Stimulated activated CD8-positive, alpha-beta memory T cell treated with anti-CD3 and anti-CD28 coated beads, Interleukin-12 subunit alpha, Interleukin-12 subunit beta, amount 100 ng/mL, for 4 hours (primary cell): ENCODE results near the gene NUDT4.
A peak's percentile ranks its signal among the peaks of the same experiment; 100 is the strongest.
"Not testable (repeated sequence)": the region's sequence is repeated elsewhere in the genome, so short reads cannot be mapped to it uniquely, and the experiment has no call there.

Experiments used
- DNase-seq: peaks from one replicate; pipeline ENCODE4 v3.0.0-alpha.2; 2020; ENCODE audit warnings: low read depth

NUDT4 gene

DNA sequence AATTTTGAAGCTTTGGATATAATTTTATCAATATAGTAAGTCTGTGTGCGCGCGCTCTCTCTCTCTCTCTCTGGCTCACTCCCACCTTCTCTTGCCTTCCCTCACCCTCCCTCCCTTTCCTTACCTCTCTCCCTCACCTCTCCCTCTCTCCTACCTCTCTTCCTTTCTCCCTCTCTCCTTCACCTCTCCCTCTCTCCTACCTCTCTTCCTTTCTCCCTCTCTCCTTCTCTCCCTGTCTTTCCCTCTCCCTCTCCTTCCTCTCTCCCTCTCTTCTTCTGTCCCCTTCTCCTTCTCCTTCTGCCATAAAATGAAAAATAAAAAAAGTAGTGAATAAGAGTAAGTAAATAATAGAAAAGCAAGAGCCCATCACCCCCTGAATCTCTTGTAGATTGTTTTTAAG, 9.0 kb upstream of the NUDT4 start:
- DNase-seq, result no peak

DNA sequence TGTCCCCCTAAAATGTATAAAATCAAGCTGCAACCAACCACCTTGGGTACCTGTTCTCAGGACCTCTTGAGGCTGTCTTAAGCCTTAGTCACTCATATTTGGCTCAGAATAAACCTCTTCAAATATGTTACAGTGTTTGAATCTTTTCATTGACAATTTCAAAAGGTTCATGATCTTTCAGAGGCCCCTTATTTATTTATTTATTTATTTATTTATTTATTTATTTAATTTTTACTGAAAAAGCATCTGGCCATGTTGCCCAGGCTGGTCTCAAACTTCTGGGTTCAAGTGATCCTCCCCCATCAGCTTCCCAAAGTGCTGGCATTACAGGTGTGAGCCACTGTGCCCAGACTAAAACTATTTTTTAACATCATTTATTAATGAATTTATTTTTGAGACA, 8.2 kb upstream of the NUDT4 start:
- DNase-seq, result no peak

DNA sequence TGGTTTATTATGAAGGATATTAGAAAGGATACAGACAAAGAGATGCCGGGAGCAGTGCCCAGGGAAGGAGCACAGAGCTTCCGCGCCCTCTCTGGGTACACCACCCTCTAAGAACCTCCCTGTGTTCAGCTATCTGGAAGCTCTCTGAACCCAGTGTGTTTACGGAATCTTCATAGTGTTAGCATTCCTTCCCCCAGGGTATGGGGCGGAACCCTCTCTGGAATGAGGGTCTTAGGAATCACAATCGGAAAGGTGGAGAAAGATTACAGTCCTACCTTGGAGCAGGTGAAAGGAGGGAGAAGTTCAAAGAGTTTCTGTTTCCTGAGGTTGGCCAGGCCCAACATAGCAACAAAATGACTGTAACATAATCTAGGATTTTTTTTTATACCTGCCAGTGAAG, 6.8 kb upstream of the NUDT4 start:
- no peak for DNase-seq

DNA sequence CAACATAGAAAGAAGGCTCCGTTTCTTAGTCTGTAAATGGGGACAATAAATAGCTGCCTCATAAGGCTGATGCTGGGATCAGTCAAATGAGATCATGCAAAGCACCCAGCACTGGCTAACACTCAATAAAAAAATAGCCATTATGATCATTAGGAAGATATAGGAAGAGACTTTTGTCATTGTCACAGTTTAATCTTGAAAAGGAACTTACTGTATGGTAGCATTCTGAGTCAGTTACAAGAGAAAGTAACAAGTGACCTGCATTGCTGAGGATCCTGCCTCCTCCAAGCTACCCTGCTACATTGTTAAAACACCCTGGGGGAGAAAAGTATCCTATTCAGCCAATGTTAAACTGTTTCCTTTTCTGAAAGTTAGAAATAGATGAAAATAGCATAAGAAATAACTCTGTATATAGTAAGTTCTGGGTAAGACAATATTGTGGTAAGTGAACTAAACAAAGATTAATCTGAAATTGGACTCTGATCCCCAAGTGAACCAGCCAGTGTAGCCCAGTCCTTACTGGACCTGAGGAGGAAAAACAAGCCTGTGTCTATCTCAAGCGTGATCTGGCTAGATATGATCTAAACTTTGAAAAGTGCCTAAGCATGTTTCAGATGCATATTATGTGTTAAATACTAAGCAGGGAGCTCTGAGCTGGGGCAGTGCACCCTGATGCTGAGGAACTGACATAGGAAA, 3.6 kb upstream of the NUDT4 start:
- DNase-seq, result no peak

DNA sequence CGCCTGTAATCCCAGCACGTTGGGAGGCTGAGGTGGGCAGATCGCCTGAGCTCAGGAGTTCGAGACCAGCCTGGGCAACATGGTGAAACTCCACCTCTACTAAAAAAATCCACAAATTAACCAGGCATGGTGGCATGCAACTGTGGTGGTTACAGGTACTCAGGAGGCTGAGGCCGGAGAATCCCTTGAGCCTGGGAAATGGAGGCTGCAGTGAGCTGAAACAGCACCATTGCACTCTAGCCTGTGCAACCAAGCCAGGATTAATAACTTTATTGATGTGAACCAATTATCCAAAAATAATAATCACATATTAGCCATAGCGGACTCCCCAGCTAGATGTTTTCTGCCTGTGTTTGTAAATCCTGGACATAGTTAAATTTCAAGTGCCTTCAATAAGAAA, 1.8 kb upstream of the NUDT4 start:
- DNase-seq, result no peak

DNA sequence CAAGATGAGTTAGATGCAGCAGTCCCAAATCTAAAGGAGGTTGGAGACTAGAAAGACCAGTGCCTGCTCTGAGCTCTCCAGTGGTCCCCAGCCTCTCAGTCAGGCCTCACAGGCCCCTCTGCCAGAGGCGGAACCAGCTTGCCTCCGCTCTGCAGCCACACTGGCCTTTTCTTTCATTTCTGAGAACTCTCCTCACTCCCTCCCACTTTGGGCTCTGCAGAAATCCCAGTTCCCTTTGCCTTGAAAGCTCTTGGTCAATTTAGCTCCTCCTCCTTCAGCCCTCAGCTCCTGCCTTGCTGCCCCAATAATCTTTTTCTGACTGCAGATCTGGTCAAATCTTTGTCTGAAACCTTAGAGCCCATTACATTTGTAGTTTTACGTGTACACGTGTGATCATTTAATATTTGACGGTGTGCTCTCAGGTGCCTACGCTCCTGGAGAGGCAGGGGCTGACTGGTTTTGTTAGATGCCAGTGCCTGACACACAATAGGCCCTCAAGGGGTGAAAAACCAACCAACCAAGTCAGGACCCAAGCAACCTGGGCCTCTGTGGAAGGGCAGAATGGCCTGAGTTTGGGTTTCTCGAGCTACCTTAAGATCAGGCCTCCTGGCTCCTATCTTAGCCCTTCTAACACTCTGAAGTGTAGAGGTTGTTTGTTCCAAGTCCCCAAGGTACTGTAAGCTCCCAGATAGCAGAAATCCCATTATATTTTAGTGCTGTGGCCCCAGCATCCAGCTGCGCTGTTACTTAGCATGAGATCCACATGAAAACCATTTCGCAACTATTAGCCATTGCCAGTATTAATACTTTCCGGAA, 1.1 kb upstream of the NUDT4 start:
- no peak for DNase-seq

DNA sequence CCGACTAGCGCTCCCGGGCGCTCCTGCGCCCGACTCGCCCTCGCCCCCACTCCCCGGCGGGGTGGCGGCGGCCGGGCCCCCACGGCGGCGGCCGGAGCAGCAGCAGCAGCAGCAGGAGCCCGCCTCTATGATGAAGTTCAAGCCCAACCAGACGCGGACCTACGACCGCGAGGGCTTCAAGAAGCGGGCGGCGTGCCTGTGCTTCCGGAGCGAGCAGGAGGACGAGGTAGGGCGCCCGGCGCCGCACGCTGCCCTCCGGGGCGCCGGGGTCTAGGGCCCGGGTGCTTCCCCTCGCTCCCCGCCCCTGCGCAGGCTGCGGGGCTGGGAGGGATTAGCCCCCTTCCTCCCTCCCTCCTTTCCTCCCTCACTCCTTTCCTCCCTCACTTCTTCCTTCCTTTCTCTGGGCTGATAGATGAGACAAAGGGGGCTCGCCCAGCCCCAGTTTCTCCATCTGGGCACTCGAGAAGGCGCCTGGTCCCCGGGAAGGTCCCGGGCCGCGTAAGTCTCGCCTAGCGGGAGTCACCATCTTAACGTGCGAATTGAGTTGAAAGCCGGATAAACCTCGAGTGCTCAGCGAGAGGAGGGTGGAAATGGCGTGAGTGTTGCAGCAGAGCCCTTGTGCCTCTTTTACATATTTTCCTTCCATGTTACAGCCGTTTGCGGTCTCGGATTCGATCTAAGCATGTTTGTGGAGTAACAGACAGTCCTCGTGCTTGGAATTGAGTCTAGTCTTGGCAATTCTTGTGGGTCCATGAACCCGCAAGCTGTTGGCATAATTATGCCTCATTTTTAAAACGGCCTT, 672 bp downstream of the NUDT4 start:
- peak; percentile 41 for DNase-seq

DNA sequence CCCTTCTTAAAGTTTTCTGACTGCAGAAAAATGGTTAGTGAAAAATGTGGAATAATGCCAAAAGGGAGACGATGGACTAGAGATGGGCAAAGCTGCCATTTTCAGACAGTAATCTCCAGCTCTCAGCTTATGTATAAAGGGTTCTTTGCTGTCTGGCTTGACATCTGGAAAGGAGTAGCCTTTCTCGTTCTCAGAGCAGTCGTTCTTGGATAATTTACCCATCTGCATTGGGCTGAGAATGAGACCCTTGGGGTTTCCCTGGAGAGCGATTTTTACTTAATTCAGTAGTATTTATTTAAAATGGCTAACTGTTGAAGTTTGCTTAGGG, 1.2 kb downstream of the NUDT4 start:
- DNase-seq, result no peak

DNA sequence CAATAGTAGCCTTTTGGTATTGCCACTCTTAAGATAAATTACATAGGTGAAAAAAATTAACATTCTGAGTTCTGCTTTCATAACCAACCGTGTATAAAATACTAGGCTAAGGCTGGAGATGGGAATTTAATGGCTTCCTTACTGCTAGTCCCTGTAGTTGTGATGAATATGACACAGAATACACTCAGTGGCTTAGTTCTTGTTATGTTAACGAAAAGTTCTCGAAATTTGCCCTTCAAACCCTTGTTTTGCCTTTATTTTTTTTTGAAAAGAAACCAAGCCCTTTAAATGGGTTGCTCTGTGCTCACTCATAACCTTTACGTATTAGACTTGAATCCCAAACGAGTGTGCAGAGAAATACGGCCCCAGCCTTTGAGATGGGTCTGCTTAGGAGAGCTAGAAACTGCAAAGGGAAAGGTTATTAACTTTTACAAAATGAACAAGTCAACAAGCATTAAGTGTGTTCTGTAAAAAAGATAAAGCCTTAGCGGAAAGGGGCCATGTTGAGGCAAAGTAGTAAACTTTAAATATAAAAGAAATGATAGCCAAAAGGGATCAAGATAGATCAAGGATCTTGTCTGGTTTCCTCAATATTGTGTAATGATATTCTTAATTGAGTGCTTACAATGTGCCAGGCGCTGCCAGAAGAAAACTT, 1.7 kb downstream of the NUDT4 start:
- DNase-seq, result no peak

DNA sequence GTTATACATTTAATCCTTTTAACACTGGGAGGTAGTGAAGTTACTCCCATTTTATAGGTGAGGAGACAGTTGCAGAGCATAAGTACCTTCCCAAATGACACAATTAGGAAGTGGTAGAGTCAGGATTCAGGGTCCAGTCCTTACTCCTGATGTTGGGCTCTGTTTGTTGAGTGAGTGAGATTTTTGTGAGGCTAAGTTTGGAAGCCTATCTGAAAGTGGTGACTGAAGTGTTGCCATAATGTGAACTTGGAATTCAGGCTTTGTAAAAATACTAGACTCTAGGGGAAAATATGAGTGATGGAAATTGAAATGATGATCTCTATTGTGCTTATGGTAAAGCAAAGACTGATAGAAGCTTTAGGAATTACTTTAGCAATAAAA, 2.2 kb downstream of the NUDT4 start:
- DNase-seq, result no peak

DNA sequence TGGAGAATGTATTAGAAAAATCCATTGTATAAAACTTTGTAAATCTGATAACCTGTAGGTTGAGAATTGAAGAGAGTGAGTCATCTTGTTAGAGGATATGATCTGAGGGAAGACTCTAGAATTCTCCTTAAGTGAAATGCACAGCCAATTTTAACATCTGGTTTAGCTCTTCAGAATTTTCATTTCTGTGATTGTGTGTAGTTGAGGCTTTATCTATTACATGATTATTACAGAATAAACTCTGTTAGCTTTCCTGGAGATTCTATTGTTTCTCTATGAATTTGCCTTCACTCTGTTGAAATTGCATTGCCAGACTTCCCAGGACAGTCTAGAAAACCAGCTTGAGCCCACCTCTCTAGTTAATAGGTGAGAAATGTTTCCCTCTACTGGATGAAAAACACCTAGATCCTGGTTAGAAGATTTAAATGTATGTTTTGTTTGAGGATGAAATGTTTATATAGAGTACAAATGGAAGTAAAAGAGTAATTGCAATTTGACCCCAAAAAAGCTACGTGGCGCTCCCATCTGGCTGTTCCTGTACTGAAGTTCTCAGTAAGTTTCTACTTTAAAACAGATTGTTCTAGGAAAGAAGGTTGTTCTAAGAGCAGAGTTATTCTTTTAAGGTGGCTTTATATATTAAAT, 2.9 kb downstream of the NUDT4 start:
- DNase-seq, result no peak

DNA sequence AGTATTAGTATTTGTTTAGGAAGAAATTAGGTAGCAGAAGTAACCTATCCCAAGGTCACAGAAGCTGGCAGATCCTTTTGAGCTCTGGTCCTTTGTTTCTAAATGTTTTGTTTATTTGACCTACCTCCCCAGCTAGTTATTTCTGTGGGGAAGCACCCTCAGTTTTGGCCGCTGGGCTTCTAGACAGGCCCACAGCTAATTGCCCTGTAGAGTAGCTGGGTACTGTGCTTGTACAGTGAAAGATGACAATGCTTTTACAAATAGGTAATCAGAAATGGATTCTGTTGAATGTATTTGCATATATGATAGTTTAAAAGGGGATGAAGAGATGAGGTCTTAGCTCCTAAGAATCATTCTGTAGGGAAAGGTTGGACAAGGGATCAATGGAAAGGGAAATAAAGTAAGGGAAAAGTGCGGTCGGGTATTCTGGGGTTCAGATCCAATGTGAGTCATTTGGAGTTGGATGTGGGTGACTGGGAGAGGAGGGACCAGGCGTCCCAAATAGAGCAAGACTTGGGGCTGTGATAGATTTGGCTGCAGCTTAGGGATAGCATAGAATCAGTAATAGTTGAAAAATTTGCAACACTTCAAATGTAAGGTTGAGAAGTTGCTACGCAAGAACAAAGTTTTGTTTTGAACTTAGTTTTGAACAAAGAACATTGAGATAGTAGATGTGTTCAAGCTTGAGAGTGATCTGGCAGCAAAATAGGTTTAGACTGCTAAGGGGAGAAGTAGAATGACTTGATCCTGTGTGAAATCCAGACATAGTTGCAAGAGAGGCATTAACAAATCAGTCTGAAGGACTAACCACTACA, 3.6 kb downstream of the NUDT4 start:
- DNase-seq, result no peak

DNA sequence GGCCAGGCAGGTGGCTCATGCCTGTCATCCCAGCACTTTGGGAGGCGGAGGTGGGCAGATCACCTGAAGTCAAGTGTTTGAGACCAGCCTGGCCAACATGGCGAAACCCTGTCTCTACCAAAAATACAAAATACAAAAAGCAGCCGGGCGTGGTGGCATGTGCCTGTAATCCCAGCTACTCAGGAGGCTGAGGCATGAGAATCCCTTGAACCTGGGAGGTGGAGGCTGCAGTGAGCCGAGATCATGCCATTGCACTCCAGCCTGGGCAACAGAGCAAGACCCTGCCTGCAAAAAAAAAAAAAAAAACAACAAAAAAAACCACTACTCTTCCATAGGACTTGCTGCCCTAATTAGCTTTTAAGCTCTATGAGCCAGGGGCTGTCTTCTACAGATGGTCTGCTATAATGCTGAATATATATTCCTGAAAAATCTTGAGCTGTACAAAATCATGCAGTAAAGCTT, 4.3 kb downstream of the NUDT4 start:
- DNase-seq, result not testable (repeated sequence)

DNA sequence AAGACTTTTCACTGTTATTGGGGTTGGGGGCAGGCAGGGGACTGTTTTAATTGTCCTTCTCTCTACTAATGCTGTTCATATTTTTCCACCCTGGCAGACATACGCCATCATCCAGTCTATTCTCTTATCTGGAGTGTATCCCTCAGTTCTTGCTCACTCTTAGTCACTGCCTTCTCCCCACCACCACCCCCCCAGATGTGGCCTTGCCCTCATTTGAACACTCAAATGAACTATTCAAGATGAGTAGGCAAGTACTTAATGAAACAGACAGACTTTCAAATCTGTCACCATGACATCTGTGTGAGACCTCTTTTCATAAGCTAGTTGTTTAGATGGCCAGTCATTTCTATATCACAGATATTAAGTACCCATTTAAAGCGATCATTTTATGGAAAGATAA, 10.1 kb downstream of the NUDT4 start:
- DNase-seq, result no peak

DNA sequence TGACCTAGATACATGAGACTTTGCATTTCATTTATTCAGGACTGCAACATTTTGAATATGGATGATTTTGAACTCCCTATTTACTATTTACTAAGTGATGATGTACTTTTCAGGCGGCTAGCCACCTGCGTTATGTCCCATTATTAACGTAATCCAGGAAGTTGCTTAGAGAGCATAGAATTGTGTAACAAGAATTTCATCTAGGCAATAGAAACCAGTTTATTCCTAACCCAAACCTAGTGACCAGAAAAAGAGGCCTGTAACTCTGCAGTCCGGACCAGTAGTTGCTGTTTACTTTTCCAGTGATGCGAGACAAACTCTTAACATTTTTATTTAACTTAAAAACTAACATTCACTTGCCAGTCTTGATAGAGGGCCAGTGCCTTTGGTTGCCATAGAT, 12.3 kb downstream of the NUDT4 start:
- DNase-seq, result no peak

DNA sequence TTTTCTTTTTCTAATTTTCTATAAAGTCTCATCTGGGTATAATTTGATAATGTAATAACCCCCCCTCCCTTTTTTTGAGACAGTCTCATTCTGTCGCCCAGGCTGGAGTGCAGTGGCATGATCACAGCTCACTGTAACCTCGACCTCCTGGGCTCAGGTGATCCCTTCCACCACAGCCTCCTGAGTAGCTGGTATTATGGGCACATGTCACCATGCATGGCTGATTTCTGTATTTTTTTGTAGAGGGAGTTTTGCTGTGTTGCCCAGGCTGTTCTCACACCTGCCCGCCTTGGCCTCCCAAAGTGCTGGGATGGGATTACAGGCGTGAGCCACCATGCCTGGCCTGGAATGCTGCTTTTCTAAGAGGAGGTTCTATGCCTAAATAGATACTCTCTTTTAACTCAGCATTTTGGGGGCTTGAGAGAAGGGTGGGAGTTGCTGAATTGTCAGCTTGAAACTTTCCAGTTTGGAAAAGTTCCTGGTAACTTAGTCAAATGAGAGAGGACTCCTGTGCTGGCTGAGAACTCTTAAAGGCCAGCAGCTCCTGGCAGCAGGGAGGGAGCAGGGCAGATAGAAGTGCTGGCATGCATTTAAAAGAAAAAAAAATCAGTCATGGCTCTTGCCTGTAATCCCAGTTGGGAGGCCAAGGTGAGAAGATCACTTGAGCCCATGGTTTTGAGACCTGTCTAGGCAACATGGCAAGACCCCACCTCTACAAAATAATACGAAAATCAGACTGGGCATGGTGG, 13.0 kb downstream of the NUDT4 start:
- no peak for DNase-seq

DNA sequence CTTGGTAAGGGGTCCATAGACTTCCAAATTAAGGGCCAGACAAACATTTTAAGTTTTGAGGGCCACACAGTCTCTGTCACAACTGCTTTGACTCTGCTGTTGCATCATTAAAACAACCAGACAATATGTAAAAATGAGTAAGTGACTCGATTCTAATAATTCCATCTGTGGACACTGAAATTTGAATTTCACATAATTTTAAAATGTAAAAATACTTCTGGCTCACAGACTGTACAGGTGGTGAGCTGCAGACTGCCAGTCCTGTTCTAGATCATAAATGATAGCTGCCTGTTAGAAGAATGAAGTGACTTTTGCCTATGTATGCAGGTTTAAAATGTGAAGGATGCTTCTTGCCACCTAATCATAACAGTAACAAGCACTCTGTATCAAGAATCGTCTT, 15.7 kb downstream of the NUDT4 start:
- no peak for DNase-seq

DNA sequence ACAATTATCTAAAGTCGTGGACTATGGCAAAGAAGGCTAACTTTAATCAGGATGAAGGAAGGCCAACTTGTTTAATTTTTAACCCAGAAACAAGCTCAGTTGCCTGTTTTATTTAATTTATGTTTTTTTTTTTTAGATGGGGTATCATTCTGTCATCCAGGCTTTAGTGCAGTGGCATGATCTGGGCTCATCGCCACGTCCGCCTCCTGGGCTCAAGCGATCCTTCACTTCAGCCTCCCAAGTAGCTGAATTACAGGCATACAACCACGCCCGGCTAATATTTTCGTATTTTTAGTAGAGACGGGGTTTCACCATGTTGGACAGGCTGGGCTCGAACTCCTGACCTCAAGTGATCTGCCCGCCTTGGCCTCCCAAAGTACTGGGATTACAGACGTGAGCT, 19.7 kb downstream of the NUDT4 start:
- DNase-seq, result no peak

DNA sequence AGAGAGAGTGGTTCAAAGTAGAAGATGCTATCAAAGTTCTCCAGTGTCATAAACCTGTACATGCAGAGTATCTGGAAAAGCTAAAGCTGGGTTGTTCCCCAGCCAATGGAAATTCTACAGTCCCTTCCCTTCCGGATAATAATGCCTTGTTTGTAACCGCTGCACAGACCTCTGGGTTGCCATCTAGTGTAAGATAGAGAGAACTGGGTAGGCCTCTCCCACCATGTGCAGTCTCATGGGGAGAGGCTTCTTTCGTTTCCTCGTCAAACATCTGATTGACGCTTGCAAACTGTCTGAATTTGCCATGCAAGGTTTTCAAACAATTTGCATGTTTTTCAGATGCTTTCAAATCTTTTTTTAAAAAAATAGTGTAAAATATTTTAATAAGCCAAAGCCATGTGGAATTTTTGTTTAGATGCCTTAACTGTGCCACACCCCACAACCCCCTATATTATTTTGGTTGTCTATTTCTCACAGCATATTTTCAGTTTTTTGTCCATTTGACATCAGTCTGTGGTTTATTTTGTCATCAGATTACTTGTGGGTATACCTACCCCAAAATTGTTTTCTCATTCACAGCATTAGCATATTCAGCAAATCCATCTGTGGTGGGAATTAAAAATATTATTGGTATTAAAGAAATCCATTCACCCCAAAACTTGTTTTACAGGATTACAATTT, 21.6 kb downstream of the NUDT4 start:
- DNase-seq, result not testable (repeated sequence)
